ENCODE measurements around the gene PDE12. TPM values are rescaled to one million over a fixed set of nuclear protein-coding genes. Genes with fewer than 3 reads are reported as not detected.

The PDE12 gene
- total and polyA plus RNA-seq, 2 of the 8 experiments (the other 6 are each of a cell fraction or from before 2014, with no cell fraction given), result 9.0 to 12.1 TPM

GRCh38 chr3:57518276-57518915 is 37.7 kb upstream of the PDE12 start (continued):
- no peak for TF ChIP-seq CHD7 (IDR thresholded peaks at IDR 0.05; ENCODE audit: insufficient replicate concordance, low read length)
- TF ChIP-seq POU5F1 (IDR thresholded peaks at IDR 0.05; ENCODE audit: low read depth, low read length), result no peak
- no peak for TF ChIP-seq HDAC2 (IDR thresholded peaks at IDR 0.05; ENCODE audit: borderline replicate concordance in 1 of 2, low read depth in 2 of 2, low read length in 2 of 2)

All from H1 (cell line).